ENCODE results near the gene GDPD4.

GDPD4 gene

DNA sequence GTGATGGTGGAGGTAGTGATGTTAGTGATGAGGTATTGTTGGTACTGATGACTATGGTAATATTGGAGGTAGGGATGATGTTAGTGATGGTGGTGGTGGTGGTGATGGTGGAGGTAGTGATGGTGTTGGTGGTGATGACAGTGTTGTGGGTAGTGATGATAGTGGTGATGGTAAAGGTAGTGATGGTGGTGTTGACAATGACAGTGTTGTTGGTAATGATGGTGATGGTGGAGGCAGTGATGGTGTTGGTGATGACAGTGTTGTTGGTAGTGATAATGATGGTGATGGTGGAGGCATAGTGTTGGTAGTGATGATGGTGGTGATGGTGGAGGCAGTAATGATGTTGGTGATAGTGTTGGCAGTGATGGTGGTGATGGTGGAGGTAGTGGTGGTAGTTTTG, 108.3 kb downstream of the GDPD4 start:
- DNase-seq (ENCODE audit: low read depth) = no peak
- H3K4me3 ChIP-seq (ENCODE audit: low read depth, low read length) = no peak overlapping the region

DNA sequence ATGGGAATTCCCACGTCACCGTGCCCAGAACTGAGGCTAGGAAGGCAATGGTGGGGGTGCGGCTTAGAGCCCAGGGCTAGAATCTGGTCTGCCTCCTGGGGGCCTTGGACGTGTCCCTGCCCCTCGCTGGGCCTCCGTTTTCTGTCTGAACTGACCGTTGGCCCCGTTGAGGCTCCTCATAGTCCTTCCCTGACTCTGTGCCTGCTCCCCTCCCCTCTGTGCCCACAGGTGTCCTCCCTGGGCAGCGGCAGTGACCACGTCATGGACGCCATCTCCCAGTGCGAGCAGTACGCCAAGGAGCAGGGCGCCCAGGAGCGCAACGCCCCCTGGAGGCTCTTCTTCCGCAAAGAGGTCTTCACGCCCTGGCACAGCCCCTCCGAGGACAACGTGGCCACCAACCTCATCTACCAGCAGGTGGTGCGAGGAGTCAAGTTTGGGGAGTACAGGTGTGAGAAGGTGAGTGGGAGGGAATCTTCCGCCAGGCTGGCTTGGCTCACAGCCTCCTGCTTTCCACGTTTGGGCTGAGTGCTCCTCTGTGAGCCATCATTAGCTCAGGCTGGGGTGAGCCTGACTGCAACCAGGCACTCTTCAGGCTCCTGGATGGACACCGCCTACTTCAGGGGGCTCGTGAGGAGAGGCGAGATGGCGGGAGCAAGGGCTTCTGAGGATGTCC, 109.5 kb downstream of the GDPD4 start:
- H3K4me3 ChIP-seq (ENCODE audit: low read depth, low read length) = no peak overlapping the region
- TF ChIP-seq, protein P1, sequence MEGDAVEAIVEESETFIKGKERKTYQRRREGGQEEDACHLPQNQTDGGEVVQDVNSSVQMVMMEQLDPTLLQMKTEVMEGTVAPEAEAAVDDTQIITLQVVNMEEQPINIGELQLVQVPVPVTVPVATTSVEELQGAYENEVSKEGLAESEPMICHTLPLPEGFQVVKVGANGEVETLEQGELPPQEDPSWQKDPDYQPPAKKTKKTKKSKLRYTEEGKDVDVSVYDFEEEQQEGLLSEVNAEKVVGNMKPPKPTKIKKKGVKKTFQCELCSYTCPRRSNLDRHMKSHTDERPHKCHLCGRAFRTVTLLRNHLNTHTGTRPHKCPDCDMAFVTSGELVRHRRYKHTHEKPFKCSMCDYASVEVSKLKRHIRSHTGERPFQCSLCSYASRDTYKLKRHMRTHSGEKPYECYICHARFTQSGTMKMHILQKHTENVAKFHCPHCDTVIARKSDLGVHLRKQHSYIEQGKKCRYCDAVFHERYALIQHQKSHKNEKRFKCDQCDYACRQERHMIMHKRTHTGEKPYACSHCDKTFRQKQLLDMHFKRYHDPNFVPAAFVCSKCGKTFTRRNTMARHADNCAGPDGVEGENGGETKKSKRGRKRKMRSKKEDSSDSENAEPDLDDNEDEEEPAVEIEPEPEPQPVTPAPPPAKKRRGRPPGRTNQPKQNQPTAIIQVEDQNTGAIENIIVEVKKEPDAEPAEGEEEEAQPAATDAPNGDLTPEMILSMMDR (conservative IDR thresholded peaks at IDR 0.05; ENCODE audit: low read depth, low read length) = peak; percentile 61
- peak; percentile 21 for DNase-seq (ENCODE audit: low read depth)

More for the DNA sequence above, 108.3 kb downstream of the GDPD4 start:
- TF ChIP-seq, protein P1 (conservative IDR thresholded peaks at IDR 0.05; ENCODE audit: low read depth, low read length) = no peak

DNA sequence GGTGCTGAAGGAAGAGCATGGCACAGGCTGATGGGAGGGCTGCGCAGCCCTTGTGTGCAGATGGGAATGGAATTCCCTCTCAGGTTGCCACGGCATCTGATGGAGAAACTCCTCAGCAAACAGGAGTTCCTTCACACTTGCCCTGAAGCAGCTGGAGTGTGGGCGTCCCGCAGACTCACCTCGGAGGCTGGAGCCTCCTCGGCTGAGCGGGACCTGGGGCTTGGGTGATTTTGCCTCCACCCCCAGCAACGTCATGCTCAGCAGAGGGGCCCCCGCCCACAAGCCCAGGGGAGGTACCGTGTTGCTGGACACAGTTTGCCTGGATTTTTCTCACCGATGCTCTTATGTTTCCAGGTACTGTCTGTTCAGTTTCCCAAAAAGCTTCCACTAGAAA, 110.1 kb downstream of the GDPD4 start:
- TF ChIP-seq, protein P1 (conservative IDR thresholded peaks at IDR 0.05; ENCODE audit: low read depth, low read length) = no peak
- no peak for DNase-seq (ENCODE audit: low read depth)

DNA sequence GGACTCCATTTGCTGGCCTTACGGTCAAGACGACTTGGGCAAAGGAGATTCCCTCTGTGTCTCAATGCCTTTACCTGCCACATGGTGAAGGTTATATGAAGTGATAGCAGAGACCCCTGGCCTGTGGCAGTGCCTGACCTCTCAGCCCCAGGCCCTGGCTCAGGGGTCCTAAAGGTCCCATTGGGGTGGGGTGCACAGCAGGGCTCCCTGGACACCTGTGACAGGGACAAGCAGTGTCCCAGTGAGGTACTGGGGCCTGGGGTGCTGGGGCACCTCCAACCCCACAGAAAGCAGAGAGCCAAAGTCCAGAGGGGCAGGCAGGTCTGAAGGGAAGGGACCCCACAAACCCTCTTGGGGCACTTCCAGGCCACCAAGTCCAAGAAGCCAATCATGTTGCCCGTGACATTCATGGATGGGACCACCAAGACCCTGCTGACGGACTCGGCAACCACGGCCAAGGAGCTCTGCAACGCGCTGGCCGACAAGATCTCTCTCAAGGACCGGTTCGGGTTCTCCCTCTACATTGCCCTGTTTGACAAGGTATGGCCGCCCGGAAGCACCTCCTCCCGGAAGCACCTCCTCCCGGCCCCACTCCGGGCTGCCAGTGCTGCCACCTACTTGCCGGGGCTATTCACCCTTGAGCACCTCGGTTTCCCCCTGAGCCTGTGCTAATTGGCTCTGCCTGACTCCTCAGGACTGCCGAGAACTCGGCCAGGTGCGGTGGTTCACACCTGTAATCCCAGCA, 111.0 kb downstream of the GDPD4 start:
- TF ChIP-seq, protein P1 (conservative IDR thresholded peaks at IDR 0.05; ENCODE audit: low read depth, low read length) = no peak
- DNase-seq (ENCODE audit: low read depth) = no peak
- H3K4me3 ChIP-seq (ENCODE audit: low read depth, low read length) = no peak overlapping the region

More for the DNA sequence above, 110.1 kb downstream of the GDPD4 start:
- no peak overlapping the region for H3K4me3 ChIP-seq (ENCODE audit: low read depth, low read length)

DNA sequence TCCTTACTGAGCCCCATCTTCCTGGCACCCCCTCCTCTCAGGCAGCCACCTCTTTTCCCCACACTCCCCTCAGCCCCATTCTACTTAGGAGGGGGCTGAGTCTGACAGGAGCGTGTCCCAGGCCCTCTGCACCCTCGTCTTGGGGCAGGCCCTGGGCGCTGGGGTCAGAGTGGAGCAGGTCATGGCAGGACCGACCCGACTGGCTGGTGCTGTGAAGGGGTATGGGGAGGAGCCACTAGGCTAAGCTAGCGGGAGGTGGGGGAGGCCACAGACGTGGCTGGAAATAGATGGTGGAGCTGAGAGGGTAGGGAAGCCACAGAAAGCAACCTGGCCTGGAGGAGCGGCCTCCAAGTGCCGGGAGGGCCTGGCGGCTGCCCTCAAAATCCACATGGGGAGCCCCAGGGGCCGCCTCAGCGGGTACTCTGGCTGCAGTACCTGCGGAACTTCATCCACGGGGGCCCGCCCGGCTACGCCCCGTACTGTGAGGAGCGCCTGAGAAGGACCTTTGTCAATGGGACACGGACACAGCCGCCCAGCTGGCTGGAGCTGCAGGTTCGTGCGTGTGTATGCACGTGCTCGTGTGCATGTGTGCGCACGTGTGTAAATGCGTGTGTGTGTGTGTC, 111.8 kb downstream of the GDPD4 start:
- DNase-seq (ENCODE audit: low read depth) = no peak
- H3K4me3 ChIP-seq (ENCODE audit: low read depth, low read length) = no peak overlapping the region
- TF ChIP-seq, protein P1 (conservative IDR thresholded peaks at IDR 0.05; ENCODE audit: low read depth, low read length) = no peak

DNA sequence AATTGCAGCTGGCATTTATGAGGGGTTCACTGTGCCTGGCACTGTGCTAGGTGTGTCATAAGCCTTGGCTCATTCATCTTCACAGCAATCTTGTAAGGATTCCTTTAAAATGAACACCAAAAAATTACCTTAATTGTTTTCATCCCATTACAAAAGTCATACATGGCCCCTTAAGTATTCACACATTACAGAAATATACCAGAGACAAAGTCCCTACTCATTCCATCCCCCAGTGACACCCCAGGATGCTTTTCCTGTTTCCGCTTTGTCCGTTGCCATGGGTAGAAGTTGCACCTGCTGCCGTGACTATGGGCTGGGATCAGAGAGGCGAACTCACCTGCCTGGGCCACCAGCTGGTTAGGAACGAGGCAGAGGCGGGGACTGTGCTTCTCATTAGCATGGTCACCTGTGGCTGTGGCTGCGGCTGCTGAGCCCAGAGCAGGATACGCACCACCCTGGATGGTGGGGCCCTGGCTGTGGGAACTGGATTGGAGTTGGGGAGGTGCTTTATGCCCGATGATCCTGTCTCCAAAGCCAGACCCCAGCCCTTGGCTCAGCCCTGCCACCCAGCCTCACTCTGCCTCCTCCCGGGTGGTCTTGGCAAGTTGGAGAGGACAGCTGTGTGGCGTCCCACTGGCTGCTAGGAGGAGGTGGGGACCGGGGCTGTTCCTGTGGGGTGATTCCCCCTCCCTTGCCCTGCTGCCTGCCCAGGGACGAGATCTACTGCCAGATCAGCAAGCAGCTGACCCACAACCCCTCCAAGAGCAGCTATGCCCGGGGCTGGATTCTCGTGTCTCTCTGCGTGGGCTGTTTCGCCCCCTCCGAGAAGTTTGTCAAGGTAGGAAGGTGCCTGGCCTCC, 112.6 kb downstream of the GDPD4 start:
- H3K4me3 ChIP-seq (ENCODE audit: low read depth, low read length) = no peak overlapping the region
- DNase-seq (ENCODE audit: low read depth) = no peak
- TF ChIP-seq, protein P1 (conservative IDR thresholded peaks at IDR 0.05; ENCODE audit: low read depth, low read length) = no peak

Data from choroid plexus epithelial cell (primary cell).